Activated CD8-positive, alpha-beta memory T cell treated with anti-CD3 and anti-CD28 coated beads, Interleukin-2, amount 50 U/mL, for 4 hours (primary cell): Measurements from ENCODE around the gene BRF1.
A peak's percentile ranks its signal among the peaks of the same experiment; 100 is the strongest.

Experiments
- DNase-seq: peaks from one replicate; pipeline ENCODE4 v3.0.0-alpha.2; 2020

BRF1 gene

DNA sequence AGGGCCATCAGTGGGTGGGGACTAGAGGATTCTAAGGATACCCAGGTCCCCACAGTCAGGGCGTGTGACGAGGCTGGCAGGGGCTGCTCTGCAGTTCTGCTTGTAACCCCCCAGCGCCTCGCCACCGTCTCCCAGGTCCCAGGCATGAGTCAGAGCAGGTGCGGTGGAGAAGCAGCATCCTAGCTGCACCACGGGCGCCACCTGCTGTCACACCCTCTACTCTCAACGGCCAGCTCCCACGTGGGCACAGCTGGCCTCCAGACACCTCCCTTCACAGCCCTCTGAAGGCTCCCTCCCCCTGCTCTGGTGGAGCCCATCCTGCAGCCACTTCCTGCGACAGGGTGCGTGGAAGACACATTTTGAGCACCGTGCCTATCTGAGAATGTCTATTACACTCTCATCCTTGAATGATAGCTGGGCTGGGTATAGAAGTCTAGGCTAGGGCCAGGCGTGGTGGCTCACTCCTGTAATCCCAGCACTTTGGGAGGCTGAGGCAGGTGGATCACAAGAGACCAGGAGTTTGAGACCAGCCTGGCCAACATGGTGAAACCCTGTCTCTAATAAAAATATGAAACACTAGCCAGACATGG lies 112.8 kb downstream of the BRF1 start:
- DNase-seq = no peak

DNA sequence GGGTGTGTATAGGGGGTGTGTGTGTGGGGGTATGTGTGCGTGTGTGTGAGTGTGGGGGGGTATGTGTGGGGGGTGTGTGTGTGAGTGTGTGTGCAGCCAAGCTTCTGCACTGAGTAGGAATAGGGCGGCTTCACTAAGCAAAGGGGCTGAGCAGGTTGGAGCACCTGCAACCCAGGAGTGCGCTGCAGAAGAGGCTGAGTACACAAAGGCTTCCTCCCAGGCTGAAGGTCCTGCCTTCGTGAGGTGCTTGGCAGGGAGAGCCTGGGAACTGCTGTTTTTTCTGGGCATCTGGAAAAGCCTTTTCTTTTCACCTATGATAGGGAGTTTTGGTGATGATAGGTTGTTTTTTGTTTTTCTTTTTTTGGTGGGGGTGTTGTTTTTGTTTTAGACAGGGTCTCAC lies 113.7 kb downstream of the BRF1 start:
- DNase-seq = no peak

DNA sequence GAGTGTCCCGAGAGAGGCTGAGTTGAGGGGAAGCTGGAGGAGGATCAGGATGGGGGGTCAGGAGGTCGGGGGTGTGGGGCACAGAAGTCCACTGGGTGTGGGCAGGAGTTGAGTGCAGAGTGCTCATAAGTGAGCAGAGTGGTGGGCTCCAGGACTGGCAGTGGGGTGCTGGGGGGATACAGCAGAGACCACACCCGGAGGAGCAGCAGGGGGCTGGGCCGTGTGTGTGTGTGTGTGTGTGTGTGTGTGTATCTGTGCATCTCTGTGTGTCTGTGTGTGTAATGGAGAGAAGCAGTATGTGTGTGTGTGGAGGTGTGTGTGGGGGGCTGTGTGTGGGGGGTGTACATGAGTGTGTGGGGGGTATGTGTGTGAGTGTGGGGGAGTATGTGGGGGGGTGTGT lies 114.8 kb downstream of the BRF1 start:
- no peak for DNase-seq

DNA sequence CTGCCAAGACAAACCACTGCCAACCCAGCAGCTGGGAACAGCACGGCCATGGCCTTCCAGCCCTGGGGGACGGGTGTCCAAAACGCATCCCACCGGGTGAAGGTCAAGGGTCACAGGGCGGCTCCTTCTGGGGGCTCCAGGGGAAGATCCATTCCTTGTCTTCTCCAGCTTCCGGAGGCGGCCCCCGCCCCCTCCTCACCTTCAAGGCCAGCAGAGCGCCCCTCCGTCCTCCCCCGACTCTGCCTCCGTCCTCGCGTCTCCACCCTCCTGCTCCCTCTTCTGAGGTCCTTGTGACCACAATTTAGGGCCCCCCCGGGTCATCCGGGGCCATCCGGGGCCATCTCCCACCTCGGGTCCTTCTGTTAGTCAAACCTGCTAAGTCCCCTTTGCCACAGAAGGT lies 115.8 kb downstream of the BRF1 start:
- DNase-seq = no peak

DNA sequence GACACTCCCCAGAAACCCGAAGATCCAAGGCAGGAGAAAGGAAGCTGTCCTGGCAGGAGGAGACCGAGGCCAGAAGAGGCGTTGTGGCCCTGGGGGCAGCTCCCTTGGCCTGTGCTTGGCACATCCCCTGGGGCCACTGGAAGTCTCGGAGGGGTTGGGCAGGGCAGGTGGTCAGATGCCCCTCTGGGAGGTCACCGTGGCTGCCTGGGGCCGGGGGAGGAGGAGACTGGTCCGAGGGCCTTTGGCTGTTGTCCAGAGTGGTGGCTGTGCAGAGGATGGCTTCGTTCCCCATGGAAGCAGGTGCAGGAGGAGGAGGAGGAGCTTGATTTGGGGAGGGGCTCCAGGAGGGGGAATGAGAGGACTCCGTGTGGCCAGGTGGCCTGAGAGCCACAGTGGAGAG lies 116.3 kb downstream of the BRF1 start:
- DNase-seq = no peak

DNA sequence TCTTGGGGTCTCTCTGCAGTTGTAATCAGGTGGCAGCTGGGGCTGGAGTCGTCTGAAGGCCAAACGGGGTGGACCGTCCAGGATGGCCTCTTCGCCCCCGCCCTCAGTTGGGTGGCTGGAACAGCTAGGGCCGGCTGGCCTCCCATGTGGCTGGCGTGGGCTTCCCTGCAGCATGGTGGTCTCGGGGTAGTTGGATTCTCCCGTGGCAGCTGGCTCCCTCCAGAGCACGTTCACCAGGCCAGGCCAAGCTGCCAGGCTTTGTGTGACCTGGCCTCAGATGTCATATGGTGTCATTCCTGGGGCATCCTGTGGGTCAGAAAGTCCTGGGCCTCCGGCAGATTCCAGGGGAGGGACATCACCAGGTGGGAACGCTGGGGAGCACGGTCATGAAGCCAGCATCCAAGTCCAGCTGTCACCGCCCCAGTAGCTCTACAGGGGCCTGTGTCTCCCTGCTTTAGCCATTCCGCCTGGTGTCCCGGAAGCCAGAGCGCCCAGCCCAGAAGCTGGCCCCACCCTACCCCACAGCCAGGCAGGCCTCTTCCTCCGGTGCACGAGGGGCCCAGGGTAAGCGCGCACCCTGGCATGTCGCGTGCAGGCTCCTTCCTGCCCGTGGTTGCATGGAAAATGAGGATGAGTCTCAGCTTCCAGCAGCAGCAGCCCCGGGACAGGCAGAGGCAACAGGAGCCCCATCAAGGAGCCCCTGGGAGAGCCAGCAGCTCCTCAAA lies 118.3 kb downstream of the BRF1 start:
- no peak for DNase-seq

DNA sequence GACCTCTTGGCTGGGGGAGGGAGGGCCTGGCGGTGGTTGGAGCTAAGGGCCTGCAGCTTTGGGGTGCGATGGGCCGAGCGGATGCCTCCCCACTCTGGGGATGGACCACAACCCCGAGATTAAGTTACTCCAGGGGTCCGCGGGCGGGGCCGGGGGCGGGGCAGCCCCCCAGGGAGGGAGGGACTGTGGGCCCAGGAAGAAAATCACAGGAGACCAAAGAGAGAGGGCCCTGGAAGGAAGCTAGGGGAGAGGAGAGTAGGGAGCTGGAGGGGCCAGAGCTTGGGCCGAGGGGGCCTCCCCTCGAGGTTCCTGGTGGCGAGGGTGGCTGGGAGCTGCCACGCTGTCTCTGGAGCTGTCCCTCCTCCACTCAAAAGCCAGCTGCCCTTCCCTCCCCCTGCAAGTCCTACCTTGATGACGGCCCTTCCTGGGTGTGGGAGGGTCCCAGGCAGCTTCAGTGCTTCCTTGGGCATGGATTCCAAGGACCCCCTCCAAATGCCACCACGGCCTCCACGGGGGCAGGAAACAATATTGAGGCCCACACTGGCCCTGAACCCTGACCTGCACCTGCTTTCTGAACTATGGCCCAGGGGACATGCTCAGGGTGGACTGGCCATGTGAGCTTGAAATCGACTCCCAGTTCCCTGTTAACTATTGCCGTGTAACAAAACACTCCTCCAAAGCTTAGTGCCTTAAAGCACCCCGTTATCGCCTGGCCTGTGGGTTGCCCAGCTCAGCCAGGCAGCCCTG lies 119.1 kb downstream of the BRF1 start:
- DNase-seq = no peak

DNA sequence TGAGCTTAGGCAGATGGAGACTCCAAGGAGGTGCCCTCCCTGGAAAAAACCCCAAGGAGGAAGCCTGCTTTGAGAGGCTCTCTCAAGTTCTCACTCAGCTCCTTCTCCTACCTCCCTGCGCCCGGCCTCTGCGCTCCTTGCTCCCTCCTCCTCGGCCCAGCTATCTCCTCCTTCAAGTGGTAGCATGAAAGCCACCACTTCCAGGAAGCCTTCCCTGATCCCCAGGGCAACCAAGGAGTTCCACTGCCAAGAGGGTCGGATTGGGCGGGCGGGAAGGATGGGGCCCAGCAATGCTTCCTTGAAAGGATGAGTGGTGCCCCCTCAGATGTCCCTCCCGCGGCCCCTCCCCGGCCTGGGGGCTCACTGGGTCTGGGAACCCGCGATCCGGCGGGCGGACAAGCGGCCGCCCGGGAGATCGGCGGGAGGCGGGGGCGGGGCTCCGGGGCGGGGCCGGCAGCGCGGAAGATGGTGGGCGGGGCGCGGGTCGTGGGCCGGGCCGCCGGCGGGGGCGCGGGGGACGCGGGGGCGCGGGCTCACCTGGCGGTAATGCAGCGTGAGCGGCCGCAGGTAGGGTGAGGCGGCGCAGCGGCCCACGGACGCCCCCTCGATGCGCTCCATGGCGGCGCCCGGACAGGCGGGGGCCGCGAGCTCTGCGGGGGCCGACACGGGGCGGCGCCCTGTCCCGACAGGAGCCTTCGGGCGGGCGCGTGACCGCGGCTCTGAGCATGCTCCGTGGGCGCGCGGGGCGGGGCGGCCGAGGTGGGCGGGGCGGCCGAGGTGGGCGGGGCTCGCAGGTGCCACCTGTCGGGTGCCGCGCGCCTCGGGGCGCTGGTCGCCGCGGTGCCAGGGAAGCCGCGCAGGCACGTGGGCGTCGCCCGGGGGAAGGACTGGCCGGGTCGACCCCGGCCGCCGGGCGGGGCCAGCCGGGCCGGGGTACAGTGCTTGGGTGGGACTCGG lies 119.9 kb downstream of the BRF1 start, which contains the start of gene NUDT14:
Gene NUDT14, minus strand, starts transcription at position 721 of the 957 bp plus-strand sequence. Its CDS starts 103 bp downstream, at position 618.
- peak; percentile 86 for DNase-seq

DNA sequence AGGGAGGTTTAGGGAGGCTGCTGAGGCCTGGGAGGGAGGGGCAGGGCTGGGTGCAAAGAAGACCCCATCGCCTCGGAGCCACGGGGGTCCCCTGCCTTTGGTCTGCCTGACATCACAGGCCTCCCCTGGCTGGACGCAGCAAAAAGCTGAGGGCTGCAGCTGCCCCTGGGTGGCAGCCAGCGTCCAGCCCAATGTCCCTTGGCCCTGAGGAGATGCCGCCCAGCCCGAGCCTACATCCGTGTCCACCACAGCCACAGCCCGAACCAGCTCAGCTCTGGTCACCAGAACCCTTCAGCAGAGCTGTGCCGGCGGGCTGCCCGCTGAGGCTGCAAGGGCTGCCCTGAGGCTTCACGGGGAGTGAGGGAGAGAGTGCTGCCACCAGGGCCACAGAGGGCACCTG lies 121.6 kb downstream of the BRF1 start:
- DNase-seq = no peak

DNA sequence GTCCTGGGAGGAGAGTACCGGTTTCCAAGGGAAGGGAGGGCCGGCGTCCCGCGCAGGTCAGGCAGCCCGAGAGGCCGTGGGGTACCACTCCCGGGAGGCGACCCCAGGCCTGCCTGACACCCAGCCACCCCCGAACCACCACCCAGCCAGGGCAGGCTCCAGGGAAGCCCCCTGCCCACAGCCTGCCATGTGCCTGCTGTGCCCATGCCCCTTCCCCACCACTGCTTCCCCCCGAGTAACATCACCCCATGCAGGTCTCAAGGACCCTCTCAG lies 122.0 kb downstream of the BRF1 start:
- no peak for DNase-seq

DNA sequence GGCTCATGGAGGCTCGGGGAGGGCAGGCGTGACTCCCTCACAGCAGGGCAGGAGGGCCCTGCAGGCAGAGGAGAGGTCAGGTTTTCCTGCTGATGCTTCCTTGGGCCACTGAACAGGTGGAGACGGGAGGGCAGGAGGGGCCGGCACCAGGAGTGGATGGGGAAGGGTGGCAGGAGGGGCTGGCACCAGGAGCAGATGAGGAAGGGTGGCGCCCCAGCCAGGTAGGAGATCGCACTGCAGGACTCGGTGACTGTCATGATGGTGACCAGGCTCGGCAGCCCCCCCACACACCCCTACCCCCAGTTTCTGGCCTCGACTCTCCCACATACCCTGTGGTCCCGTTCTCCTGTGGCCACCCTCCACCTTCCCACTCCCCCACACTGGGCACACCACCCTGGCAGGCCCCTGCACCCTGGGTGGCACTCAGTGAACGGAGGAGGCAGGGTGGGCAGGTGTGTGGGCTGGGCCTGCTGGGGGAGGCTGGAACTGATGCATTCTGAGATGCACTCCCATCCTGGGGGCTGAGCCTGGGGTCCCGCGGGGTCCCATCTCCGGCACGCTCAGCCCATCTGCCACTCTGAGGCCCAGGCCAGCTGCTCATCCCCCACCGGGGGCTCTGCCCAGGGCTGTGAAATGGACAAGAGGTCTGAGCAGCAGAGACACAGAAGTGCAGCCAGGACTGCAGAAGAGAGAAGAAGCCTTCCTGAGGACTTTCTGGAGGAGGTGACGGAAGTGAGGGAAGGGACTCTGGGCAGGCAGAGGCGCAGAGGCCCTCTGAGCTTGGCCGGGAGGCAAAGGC lies 122.5 kb downstream of the BRF1 start:
- no peak for DNase-seq

DNA sequence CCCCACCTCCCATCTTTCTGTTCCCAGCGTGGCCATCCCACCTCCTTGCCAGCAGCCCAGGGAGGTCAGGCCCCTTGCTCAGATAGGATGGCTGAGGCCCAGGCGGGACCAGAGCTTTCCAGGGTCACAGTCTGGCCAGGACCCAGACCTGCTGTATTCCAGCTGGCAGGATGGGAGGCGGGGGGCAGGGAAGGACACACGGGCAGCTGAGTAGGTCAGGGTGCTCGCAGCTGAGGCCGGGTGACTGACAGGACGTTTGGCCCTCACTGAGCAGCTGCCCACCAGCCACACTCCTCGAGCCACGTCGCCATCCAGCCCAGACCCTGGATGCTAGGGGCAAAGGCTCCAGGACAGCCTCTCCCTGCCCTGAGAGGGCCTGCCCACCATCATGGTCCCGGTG lies 123.7 kb downstream of the BRF1 start:
- no peak for DNase-seq

DNA sequence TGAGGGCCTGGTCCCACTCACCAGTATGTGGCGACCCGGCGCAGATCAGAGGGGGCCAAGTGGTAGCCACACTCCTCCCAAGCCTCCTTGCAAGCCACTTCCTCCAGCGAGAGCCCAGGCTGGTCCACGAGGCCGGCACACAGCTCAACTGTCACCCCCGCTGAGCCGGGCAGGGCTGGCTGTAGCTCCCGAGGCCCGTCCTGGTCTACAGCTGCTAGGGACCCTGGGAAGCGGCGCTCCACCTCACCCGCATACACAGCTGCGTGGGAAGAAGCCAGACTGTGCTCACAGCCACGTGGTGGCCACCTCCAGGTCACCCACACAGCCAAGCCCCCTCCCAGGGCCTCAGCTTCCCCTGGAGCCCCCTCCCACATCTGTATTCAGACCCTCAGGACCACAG lies 124.3 kb downstream of the BRF1 start:
- no peak for DNase-seq

DNA sequence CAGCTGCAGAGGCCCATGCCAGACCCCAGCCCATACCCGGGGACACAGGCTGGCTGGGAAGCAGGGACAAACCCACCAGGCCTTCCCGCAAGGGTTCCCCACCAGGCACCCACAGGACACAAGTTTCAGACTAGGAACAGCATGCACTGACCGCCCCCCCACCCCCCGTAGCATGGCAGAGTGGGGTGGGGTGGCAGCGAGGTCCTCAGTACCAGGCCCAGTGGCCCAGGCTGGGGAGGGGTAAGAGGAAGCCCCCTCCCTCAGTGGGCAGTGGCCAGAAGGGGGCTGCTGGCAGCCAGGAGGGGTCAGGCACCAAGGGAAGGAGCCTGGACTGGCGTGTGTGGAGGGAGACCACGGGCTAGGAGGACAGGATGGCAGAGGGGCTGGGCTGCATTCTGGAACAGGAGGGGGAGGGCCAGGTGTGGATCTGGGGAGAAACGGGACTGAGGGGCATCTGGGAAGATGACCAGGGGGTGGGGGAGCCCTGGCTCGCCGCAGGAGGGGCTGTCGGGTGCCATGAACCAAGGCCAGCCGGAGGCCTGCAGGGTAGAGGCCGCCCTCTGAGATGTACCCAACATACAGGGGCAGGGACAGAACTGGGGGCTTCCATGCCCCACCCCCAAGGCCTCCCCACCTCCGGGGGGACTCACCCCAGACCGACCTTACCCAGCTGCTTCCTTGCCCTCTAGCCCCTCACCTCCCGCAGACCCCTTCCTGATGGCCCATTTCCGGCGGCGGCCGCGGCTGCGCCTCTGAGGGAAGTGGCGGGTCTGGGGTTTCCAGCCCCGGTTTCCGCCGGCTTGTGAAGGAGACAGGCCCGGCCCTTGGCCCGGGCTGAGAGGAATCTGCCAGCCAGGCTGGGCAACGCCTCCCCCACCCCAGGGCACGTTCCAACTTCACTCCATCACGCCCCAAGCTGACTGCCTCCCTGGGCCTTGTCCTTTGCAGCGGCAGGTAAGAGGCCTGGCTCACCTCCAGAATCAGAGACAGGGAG lies 126.6 kb downstream of the BRF1 start:
- no peak for DNase-seq

DNA sequence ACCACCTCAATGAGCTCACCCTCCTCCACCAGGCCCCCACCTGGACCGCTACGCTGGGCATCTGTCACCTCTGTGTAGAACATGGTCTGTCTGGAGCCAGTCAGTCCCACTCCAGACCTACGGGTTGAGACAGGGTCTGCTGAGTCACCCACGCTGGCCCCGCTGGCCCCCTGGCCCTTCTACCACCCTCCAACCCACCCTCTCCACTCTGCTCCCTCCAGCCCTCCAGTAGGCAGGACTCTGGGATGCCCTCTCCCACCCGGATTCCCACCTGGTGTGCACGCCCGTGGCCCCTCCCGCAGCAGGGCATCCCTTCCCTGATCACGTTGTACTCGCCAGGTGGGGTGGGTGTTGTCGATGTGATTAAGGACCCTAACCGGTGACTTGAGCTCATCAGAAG lies 127.7 kb downstream of the BRF1 start:
- no peak for DNase-seq

DNA sequence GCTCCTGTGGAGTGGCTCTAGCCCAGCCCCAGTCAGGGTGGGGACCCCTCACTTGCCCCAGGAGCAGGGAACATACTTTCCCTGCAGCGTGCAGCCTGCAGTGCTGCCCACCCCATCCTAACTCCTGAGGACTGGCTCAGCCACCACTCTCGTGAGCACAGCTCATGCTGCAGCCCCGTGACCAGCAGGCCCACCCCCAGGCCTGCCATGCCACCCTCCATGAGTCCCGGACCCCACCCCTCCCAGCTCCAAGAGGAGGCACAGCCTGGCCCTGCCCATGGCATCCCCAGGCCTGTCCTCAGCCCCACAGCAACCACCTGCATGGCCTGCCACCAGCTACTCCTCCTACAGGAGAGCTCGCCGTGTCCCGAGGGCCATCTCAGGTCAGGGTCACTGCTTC lies 128.3 kb downstream of the BRF1 start:
- DNase-seq = no peak

DNA sequence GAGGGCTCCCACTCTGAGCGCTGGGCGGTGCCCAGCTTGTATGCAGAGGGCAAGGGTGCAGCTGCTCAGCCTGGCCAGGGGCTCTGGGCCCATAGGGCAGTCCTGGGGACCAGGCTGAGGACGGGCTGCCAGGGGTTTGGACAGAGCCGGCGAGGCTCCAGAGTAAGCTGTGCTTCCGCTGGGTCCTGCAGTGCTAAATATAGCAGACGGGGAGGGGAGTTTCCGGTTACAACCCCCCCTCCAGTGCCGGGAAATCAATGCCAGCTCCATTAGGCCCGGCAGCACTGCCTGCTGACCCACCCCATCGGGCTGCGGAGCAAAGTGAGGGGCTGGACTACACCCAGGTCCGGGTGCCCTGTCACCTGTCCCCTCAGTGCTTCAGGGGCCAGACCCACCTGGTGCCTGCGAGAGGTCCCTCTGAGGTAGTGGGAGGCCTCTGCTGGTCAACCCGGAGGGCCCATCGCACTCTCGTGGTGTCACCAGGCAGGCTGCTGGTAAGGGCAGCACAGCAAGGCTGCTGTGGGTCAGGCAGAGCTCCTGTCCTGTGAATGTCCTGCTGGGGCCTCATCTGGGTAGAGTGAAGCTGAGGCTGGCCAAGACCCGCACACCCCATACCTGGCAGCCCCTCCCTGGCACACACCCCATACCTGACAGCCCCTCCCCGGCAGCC lies 129.7 kb downstream of the BRF1 start:
- DNase-seq = no peak

DNA sequence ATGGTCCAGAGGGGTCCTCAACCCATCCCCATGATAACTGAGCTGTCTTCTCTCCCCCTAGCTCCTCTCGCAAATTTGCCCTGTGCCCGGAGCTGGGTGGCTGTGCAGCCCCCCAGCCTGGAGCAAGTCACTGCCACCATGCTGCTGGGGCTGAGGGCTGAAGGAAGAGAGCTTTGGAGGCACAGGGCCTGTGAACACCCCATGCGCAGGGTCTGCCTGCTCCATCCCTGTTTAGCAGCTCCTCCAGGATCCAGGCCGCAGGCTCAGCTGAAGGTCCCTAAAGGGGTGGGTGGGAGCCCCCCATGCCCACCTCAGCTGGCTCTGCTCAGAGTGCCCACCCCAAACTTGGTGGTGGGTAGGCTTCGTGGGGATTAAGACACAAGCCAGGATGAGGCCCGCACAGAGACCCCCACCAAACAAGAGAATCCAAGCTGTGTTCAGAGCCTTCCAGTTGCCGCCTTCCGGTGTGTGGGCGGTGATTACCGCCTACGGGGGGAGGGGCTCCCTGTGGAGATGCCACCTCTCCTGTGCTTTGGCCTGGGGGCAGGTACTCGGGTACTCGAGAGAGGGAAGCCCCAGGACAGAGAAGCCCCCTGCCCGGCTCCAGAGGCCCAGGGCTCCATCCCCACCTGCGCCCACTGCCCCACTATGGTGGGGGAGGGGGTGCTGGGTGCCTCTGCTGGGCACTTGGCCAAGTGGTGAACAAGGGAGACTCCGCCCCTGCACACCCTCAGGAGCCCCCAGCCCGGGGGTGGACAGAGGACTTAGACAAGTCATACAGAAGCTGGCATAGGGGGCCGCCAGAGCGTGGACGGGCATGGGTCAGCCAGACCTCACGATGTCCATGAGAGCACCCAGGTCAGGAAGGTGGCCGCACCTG lies 130.8 kb downstream of the BRF1 start:
- no peak for DNase-seq

DNA sequence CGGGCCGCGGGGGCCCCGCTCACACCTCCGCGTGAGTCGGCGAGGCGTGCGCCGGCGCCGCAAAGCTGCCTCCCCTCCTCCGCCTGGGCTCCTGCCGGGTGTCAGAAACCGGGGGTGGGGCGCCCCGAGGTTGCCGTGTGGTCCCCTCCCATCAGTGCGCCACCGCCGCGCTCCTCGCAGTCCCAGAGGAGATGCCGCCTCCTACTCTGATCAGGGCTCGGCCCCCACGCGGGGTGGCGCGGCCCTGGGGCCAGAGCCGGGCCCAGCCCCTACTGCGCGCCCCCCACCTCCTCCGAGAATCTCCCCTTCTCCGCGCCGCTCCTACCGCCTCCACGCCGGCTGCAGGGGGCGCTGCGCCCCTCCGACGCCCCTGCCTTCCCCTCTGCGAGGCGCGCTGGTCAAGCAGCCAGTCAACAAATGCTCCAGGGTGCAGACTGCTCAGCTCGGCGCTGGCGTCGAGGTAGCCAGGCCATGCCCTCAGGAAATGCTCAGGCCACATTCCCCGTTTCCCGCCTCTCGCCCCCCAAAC lies 131.8 kb downstream of the BRF1 start:
- peak; percentile 45 for DNase-seq
